Naive B cell (primary cell): ENCODE data around the gene PFKFB1. TPM values are rescaled to one million over a fixed set of nuclear protein-coding genes. Genes with fewer than 3 reads are reported as not detected.

Source experiments
- ATAC-seq, 2 donors: fragments of 150-1000 bp; cut with Tn5 transposase; 2 replicates each; pipeline ENCODE4 v1.10.0; 2021; ENCODE audit warnings: low read depth in 2 of 2, mild to moderate bottlenecking in 2 of 2, moderate library complexity in 2 of 2
- DNase-seq: peaks from one replicate; pipeline ENCODE4 v3.0.0; 2022
- H3K27ac Mint-ChIP-seq, 6 donors: one replicate each; pipeline ENCODE4 v1.8.0; 2020 to 2022; ENCODE audit warnings: mild to moderate bottlenecking in 6 of 6, mixed read lengths in 6 of 6, moderate library complexity in 5 of 6, inconsistent platforms in 2 of 6
- H3K27me3 Mint-ChIP-seq, 3 donors: one replicate each; pipeline ENCODE4 v1.8.0; 2021 to 2022; ENCODE audit warnings: mixed read lengths in 3 of 3, mild to moderate bottlenecking in 1 of 3
- H3K36me3 Mint-ChIP-seq, 2 donors: one replicate each; pipeline ENCODE4 v1.8.0; 2020 to 2022; ENCODE audit warnings: mixed read lengths in 2 of 2, inconsistent platforms in 1 of 2, mild to moderate bottlenecking in 1 of 2
- H3K4me1 Mint-ChIP-seq, 3 donors: one replicate each; pipeline ENCODE4 v1.8.0; 2020 to 2022; ENCODE audit warnings: mixed read lengths in 3 of 3, inconsistent platforms in 1 of 3, mild to moderate bottlenecking in 1 of 3, moderate library complexity in 1 of 3
- H3K4me3 Mint-ChIP-seq, 8 donors: one replicate each; pipeline ENCODE4 v1.8.0; 2020 to 2022; ENCODE audit warnings: mild to moderate bottlenecking in 8 of 8, mixed read lengths in 8 of 8, moderate library complexity in 8 of 8, inconsistent platforms in 2 of 8
- H3K9me3 Mint-ChIP-seq, 7 donors: one replicate each; pipeline ENCODE4 v1.8.0; 2020 to 2022; ENCODE audit warnings: mixed read lengths in 7 of 7, mild to moderate bottlenecking in 5 of 7, inconsistent platforms in 2 of 7, moderate library complexity in 1 of 7
- polyA plus RNA-seq, 6 donors: library from polyadenylated mRNA; unstranded; fragments of 300-500 nt; fragmentation: Illumina TruSeq; gene quantifications; one replicate each; pipeline ENCODE4 v1.2.3, GENCODE V29; 2021; ENCODE audit warnings: low read depth in 6 of 6

Gene PFKFB1
- polyA plus RNA-seq, 6 donors from 2014 or later: 0.16 to 0.22 TPM; not detected in 4

- ATAC-seq: no peak
- no peaks in the 10 kb centered on the region for H3K27me3 Mint-ChIP-seq
- no peaks in the 10 kb centered on the region for H3K36me3 Mint-ChIP-seq
- no peak overlapping the region for H3K4me3 Mint-ChIP-seq
- DNase-seq: no peak
- no peaks in the 10 kb centered on the region for H3K4me1 Mint-ChIP-seq
- H3K9me3 Mint-ChIP-seq: peaks cover 0 to 11% (median 3%) of the 10 kb centered on the region in 7 donors
- no peak overlapping the region for H3K27ac Mint-ChIP-seq
Measured at GRCh38 chrX:54930291-54931049, 63.5 kb downstream of the PFKFB1 start.

- no peaks in the 10 kb centered on the region for H3K27me3 Mint-ChIP-seq
- H3K9me3 Mint-ChIP-seq: peaks cover 0 to 11% (median 3%) of the 10 kb centered on the region in 7 donors
- H3K4me3 Mint-ChIP-seq: no peak overlapping the region
- H3K36me3 Mint-ChIP-seq: no peaks in the 10 kb centered on the region
- DNase-seq (no peak), ATAC-seq (no peak)
- H3K27ac Mint-ChIP-seq: no peak overlapping the region
- H3K4me1 Mint-ChIP-seq: no peaks in the 10 kb centered on the region
Measured at GRCh38 chrX:54928876-54929275, 65.1 kb downstream of the PFKFB1 start.

- no peak for DNase-seq
- peaks cover 0 to 5% (median 4%) of the 10 kb centered on the region in 3 donors for H3K4me1 Mint-ChIP-seq
- no peak overlapping the region for H3K27ac Mint-ChIP-seq
- H3K27me3 Mint-ChIP-seq: no peaks in the 10 kb centered on the region
- no peaks in the 10 kb centered on the region for H3K36me3 Mint-ChIP-seq
- H3K4me3 Mint-ChIP-seq: no peak overlapping the region
- no peak for ATAC-seq
- H3K9me3 Mint-ChIP-seq: peaks cover 0 to 11% (median 3%) of the 10 kb centered on the region in 7 donors
Measured at GRCh38 chrX:54926978-54927377, 67.0 kb downstream of the PFKFB1 start.

GRCh38 chrX:54923376-54923775 lies 70.6 kb downstream of the PFKFB1 start:
- H3K4me1 Mint-ChIP-seq: peaks cover 15 to 24% (median 21%) of the 10 kb centered on the region in 3 donors
- H3K4me3 Mint-ChIP-seq: peak overlapping the region in 1 of 8 donors; percentile 30
- peaks cover 0 to 9% (median 4%) of the 10 kb centered on the region in 3 donors for H3K27me3 Mint-ChIP-seq
- ATAC-seq (no peak), DNase-seq (no peak)
- no peak overlapping the region for H3K27ac Mint-ChIP-seq
- H3K36me3 Mint-ChIP-seq: no peaks in the 10 kb centered on the region
- peaks cover 0 to 10% (median 3%) of the 10 kb centered on the region in 7 donors for H3K9me3 Mint-ChIP-seq

GRCh38 chrX:54922547-54922946 lies 71.4 kb downstream of the PFKFB1 start:
- H3K9me3 Mint-ChIP-seq: peaks cover 0 to 8% (median 2%) of the 10 kb centered on the region in 7 donors
- ATAC-seq (no peak), DNase-seq (no peak)
- H3K4me3 Mint-ChIP-seq: peak overlapping the region in 5 of 8 donors; percentile 31 to 98 (median 86)
- H3K36me3 Mint-ChIP-seq: no peaks in the 10 kb centered on the region
- peaks cover 0 to 9% (median 4%) of the 10 kb centered on the region in 3 donors for H3K27me3 Mint-ChIP-seq
- peak overlapping the region in 1 of 6 donors; percentile 83 for H3K27ac Mint-ChIP-seq
- H3K4me1 Mint-ChIP-seq: peaks cover 15 to 24% (median 21%) of the 10 kb centered on the region in 3 donors

- peaks cover 0 to 8% (median under 1%) of the 10 kb centered on the region in 7 donors for H3K9me3 Mint-ChIP-seq
- no peaks in the 10 kb centered on the region for H3K36me3 Mint-ChIP-seq
- peak; percentile 33 for DNase-seq
- H3K27me3 Mint-ChIP-seq: peaks cover 0 to 9% (median 4%) of the 10 kb centered on the region in 3 donors
- H3K4me1 Mint-ChIP-seq: peaks cover 15 to 24% (median 21%) of the 10 kb centered on the region in 3 donors
- H3K4me3 Mint-ChIP-seq: peak overlapping the region; percentile 80 to 98 (median 92)
- ATAC-seq: peak; percentile 53 to 72
- H3K27ac Mint-ChIP-seq: peak overlapping the region; percentile 44 to 93 (median 72)
Measured at GRCh38 chrX:54921427-54922021, 72.5 kb downstream of the PFKFB1 start.

- peaks cover 0 to 5% (median under 1%) of the 10 kb centered on the region in 7 donors for H3K9me3 Mint-ChIP-seq
- no peaks in the 10 kb centered on the region for H3K36me3 Mint-ChIP-seq
- H3K4me1 Mint-ChIP-seq: peaks cover 15 to 24% (median 21%) of the 10 kb centered on the region in 3 donors
- H3K27me3 Mint-ChIP-seq: peaks cover 0 to 9% (median 4%) of the 10 kb centered on the region in 3 donors
- H3K4me3 Mint-ChIP-seq: peak within 1 kb of the TSS; percentile 80 to 98 (median 92)
- peak within 1 kb of the TSS; percentile 44 to 94 (median 74) for H3K27ac Mint-ChIP-seq
- ATAC-seq (peak in 1 of 2 donors; percentile 16), DNase-seq (no peak)
Measured at GRCh38 chrX:54920610-54921426, 73.2 kb downstream of the PFKFB1 start, which contains the start of gene TRO. Gene TRO (plus strand): TSS chrX:54920824. CDS start chrX:54922247, 1,423 bp downstream.

- Mint-ChIP-seq H3K4me3 (no peak overlapping the region), H3K36me3 (no peaks in the 10 kb centered on the region), H3K27ac (no peak overlapping the region), H3K4me1 (no peaks in the 10 kb centered on the region), H3K27me3 (no peaks in the 10 kb centered on the region), H3K9me3 (peaks cover 4 to 22% (median 9%) of the 10 kb centered on the region in 7 donors)
- DNase-seq: no peak
- ATAC-seq: no peak
Measured at GRCh38 chrX:54909941-54910340, 84.0 kb downstream of the PFKFB1 start.

- Mint-ChIP-seq H3K27ac (no peak overlapping the region), H3K4me3 (no peak overlapping the region), H3K36me3 (no peaks in the 10 kb centered on the region)
Measured at GRCh38 chrX:54894159-54894558, 99.8 kb downstream of the PFKFB1 start.

GRCh38 chrX:54891573-54891972 lies 102.4 kb downstream of the PFKFB1 start:
- Mint-ChIP-seq H3K9me3 (peaks cover 0 to 19% (median 17%) of the 10 kb centered on the region in 7 donors), H3K4me1 (no peaks in the 10 kb centered on the region), H3K36me3 (no peaks in the 10 kb centered on the region), H3K27me3 (peaks cover 7 to 41% (median 40%) of the 10 kb centered on the region in 3 donors), H3K4me3 (no peak overlapping the region), H3K27ac (no peak overlapping the region)
- ATAC-seq (no peak), DNase-seq (no peak)

More at GRCh38 chrX:54894159-54894558, 99.8 kb downstream of the PFKFB1 start:
- H3K9me3 Mint-ChIP-seq: peaks cover 0 to 27% (median 19%) of the 10 kb centered on the region in 7 donors
- DNase-seq (no peak), ATAC-seq (no peak)
- no peaks in the 10 kb centered on the region for H3K4me1 Mint-ChIP-seq
- peaks cover 4 to 26% (median 24%) of the 10 kb centered on the region in 3 donors for H3K27me3 Mint-ChIP-seq

GRCh38 chrX:54885740-54886139 lies 108.2 kb downstream of the PFKFB1 start:
- Mint-ChIP-seq H3K27me3 (peaks cover 8 to 41% (median 35%) of the 10 kb centered on the region in 3 donors), H3K4me3 (no peak overlapping the region), H3K9me3 (peaks cover 0 to 4% (median 0%) of the 10 kb centered on the region in 7 donors), H3K36me3 (peaks cover 0 to 7% of the 10 kb centered on the region in 2 donors), H3K4me1 (no peaks in the 10 kb centered on the region), H3K27ac (no peak overlapping the region)
- ATAC-seq (no peak), DNase-seq (no peak)
